MCF 10A (cell line): ENCODE measurements around the gene C5orf63. TPM values are rescaled to one million over a fixed set of nuclear protein-coding genes. Genes with fewer than 3 reads are reported as not detected.
"Not testable (repeated sequence)": the region's sequence is repeated elsewhere in the genome, so short reads cannot be mapped to it uniquely, and the experiment has no call there.

Experiments
- BruUV-seq: library from RNA; stranded (reverse); fragments of 400-500 nt; replicated peaks from 2 replicates; lab custom pipeline; 2021; lab: Mats Ljungman, UMichigan
- CTCF ChIA-PET: fragments of 300-600 bp; sonication (Branson Sonifier 250); formaldehyde crosslinking; extraction: SDS; loops from one replicate; lab custom pipeline; 2021; ENCODE audit warnings: antibody characterized with exemption, inconsistent platforms; lab: Yijun Ruan, JAX
- POLR2A ChIA-PET: fragments of 300-600, 350-650 bp; sonication (Branson Sonifier 250); formaldehyde crosslinking; extraction: SDS; loops from one replicate; lab custom pipeline; 2020; ENCODE audit warnings: antibody characterized with exemption, inconsistent platforms; lab: Yijun Ruan, JAX
- DNase-seq: peaks from one replicate; pipeline ENCODE4 v3.0.0-alpha.2; 2018; ENCODE audit not compliant: unreplicated experiment
- H3K27ac Mint-ChIP-seq: one replicate; pipeline ENCODE4 v1.8.0; 2022; ENCODE audit warnings: mild to moderate bottlenecking, low read depth, mixed read lengths; ENCODE audit not compliant: unreplicated experiment
- H3K27me3 Mint-ChIP-seq: one replicate; pipeline ENCODE4 v1.8.0; 2022; ENCODE audit warnings: mixed read lengths; ENCODE audit not compliant: insufficient read depth, unreplicated experiment
- H3K36me3 Mint-ChIP-seq: one replicate; pipeline ENCODE4 v1.8.0; 2022; ENCODE audit warnings: mild to moderate bottlenecking, moderate library complexity, mixed read lengths; ENCODE audit not compliant: insufficient read depth, unreplicated experiment
- H3K4me1 Mint-ChIP-seq: one replicate; pipeline ENCODE4 v1.8.0; 2022; ENCODE audit warnings: mixed read lengths; ENCODE audit not compliant: insufficient read depth, unreplicated experiment
- H3K4me3 Mint-ChIP-seq: one replicate; pipeline ENCODE4 v1.8.0; 2022; ENCODE audit warnings: mild to moderate bottlenecking, moderate library complexity, mixed read lengths; ENCODE audit not compliant: unreplicated experiment
- H3K9me3 Mint-ChIP-seq: one replicate; pipeline ENCODE4 v1.8.0; 2022; ENCODE audit warnings: mixed read lengths; ENCODE audit not compliant: unreplicated experiment
- CTCF ChIP-seq: fragments of 200-600 bp; IDR thresholded peaks from one replicate; pipeline ENCODE4 v1.8.0; 2022; ENCODE audit warnings: antibody characterized with exemption, mild to moderate bottlenecking; ENCODE audit not compliant: unreplicated experiment
- intact Hi-C: fragments of 100-400 bp; cut with micrococcal nuclease; formaldehyde crosslinking; loops from 2 replicates; pipeline ENCODE4 v1.14.1; 2022
- total RNA-seq: library from RNA; stranded (reverse); gene quantifications from 2 replicates; pipeline ENCODE4 v1.2.3, GENCODE V29; 2022

Gene C5orf63
- total RNA-seq, 1 experiment from 2014 or later, result 10.8 TPM

GRCh38 chr5:127024821-127025220 lies 48.5 kb downstream of the C5orf63 start:
- Mint-ChIP-seq H3K4me1 (peaks cover 9% of the 10 kb centered on the region), H3K27ac (no peak overlapping the region), H3K27me3 (no peaks in the 10 kb centered on the region), H3K9me3 (no peaks in the 10 kb centered on the region), H3K4me3 (no peak overlapping the region), H3K36me3 (no peaks in the 10 kb centered on the region)
- CTCF ChIA-PET, result interaction anchor here (0.6 to 0.9 kb wide), 2 partner anchors 366 to 469 kb away, joined by 3 read pairs; no protein-coding TSS in a partner anchor
- intact Hi-C loops, result no loop called here
- POLR2A ChIA-PET, result interaction anchor here (0.6 to 1.1 kb wide), 4 partner anchors 16 to 63 kb away, joined by 3 to 4 read pairs (median 4); no protein-coding TSS in a partner anchor
- DNase-seq, result no peak
- BruUV-seq, result no TSS peak
- TF ChIP-seq CTCF, result no peak

GRCh38 chr5:127023552-127024191 lies 49.6 kb downstream of the C5orf63 start:
- intact Hi-C loops, result not testable (repeated sequence)
- CTCF ChIA-PET, result interaction anchor here (0.6 to 0.9 kb wide), 2 partner anchors 196 to 470 kb away, joined by 3 to 5 read pairs; no protein-coding TSS in a partner anchor

GRCh38 chr5:127022846-127023245 lies 50.5 kb downstream of the C5orf63 start:
- ChIA-PET CTCF (no interaction called here), POLR2A (no interaction called here)
- H3K27ac Mint-ChIP-seq, result no peak overlapping the region
- TF ChIP-seq CTCF, result no peak
- no peaks in the 10 kb centered on the region for H3K36me3 Mint-ChIP-seq
- intact Hi-C loops, result no loop called here
- no peak for DNase-seq
- no peaks in the 10 kb centered on the region for H3K9me3 Mint-ChIP-seq
- H3K4me3 Mint-ChIP-seq, result no peak overlapping the region
- no TSS peak for BruUV-seq
- no peaks in the 10 kb centered on the region for H3K27me3 Mint-ChIP-seq
- H3K4me1 Mint-ChIP-seq, result peaks cover 5% of the 10 kb centered on the region

More at GRCh38 chr5:127023552-127024191, 49.6 kb downstream of the C5orf63 start:
- H3K9me3 Mint-ChIP-seq, H3K27me3 Mint-ChIP-seq, DNase-seq, H3K4me1 Mint-ChIP-seq, BruUV-seq, H3K36me3 Mint-ChIP-seq, H3K27ac Mint-ChIP-seq, H3K4me3 Mint-ChIP-seq: not testable (repeated sequence)
- POLR2A ChIA-PET, result interaction anchor here (0.6 to 0.8 kb wide), 3 partner anchors 15 to 233 kb away, joined by 3 read pairs; no protein-coding TSS in a partner anchor

GRCh38 chr5:127019928-127020327 lies 53.4 kb downstream of the C5orf63 start:
- no peak overlapping the region for H3K27ac Mint-ChIP-seq
- no peaks in the 10 kb centered on the region for H3K9me3 Mint-ChIP-seq
- no peaks in the 10 kb centered on the region for H3K27me3 Mint-ChIP-seq
- no peak for TF ChIP-seq CTCF
- no peaks in the 10 kb centered on the region for H3K4me1 Mint-ChIP-seq
- H3K36me3 Mint-ChIP-seq, result no peaks in the 10 kb centered on the region
- ChIA-PET CTCF (interaction anchor here (1.0 kb wide), 1 partner anchor 236 kb away, joined by 3 read pairs; no protein-coding TSS in a partner anchor), POLR2A (interaction anchor here (0.6 to 0.7 kb wide), 2 partner anchors 8 to 132 kb away, joined by 3 read pairs; no protein-coding TSS in a partner anchor)
- intact Hi-C loops, result no loop called here
- H3K4me3 Mint-ChIP-seq, result no peak overlapping the region
- BruUV-seq, result no TSS peak
- DNase-seq, result no peak

- CTCF ChIA-PET, POLR2A ChIA-PET: not testable (repeated sequence)
Measured at GRCh38 chr5:127016722-127017121, 56.6 kb downstream of the C5orf63 start.

More at GRCh38 chr5:127016722-127017121, 56.6 kb downstream of the C5orf63 start:
- DNase-seq, H3K36me3 Mint-ChIP-seq, H3K27ac Mint-ChIP-seq, intact Hi-C loops, H3K4me3 Mint-ChIP-seq, BruUV-seq, H3K27me3 Mint-ChIP-seq, H3K9me3 Mint-ChIP-seq: not testable (repeated sequence)
- H3K4me1 Mint-ChIP-seq, result peaks cover 14% of the 10 kb centered on the region
